NCI-H128 (cell line): ENCODE results near the gene NALCN.

Experiments used
- DNase-seq: peaks from one replicate; lab custom pipeline; 2025; ENCODE audit not compliant: unreplicated experiment; lab: John Stamatoyannopoulos, UW

The NALCN gene

GRCh38 chr13:101140936-101141335, 275.4 kb downstream of the NALCN start:
- DNase-seq = no peak

GRCh38 chr13:101140087-101140770, 276.1 kb downstream of the NALCN start:
- no peak for DNase-seq

- no peak for DNase-seq
Observed at GRCh38 chr13:101139081-101139480, 277.2 kb downstream of the NALCN start.

- DNase-seq = peak; percentile 35
Observed at GRCh38 chr13:101127741-101128353, 288.5 kb downstream of the NALCN start.

- no peak for DNase-seq
Observed at GRCh38 chr13:101123028-101123427, 293.3 kb downstream of the NALCN start.

- DNase-seq = no peak
Observed at GRCh38 chr13:101121608-101122007, 294.7 kb downstream of the NALCN start.

GRCh38 chr13:101120007-101120406, 296.3 kb downstream of the NALCN start:
- DNase-seq = no peak

- no peak for DNase-seq
Observed at GRCh38 chr13:101116826-101117225, 299.5 kb downstream of the NALCN start.

- no peak for DNase-seq
Observed at GRCh38 chr13:101116341-101116740, 300.0 kb downstream of the NALCN start.

- no peak for DNase-seq
Observed at GRCh38 chr13:101115762-101116171, 300.5 kb downstream of the NALCN start.

GRCh38 chr13:101111894-101112293, 304.4 kb downstream of the NALCN start:
- DNase-seq = no peak

- no peak for DNase-seq
Observed at GRCh38 chr13:101109005-101109404, 307.3 kb downstream of the NALCN start.

GRCh38 chr13:101098873-101099272, 317.4 kb downstream of the NALCN start:
- no peak for DNase-seq

- no peak for DNase-seq
Observed at GRCh38 chr13:101092985-101093384, 323.3 kb downstream of the NALCN start.

GRCh38 chr13:101090287-101090686, 326.0 kb downstream of the NALCN start:
- DNase-seq = no peak

GRCh38 chr13:101085551-101085950, 330.8 kb downstream of the NALCN start:
- no peak for DNase-seq

GRCh38 chr13:101082441-101082840, 333.9 kb downstream of the NALCN start:
- no peak for DNase-seq

- no peak for DNase-seq
Observed at GRCh38 chr13:101080616-101081015, 335.7 kb downstream of the NALCN start.

GRCh38 chr13:101065329-101065728, 351.0 kb downstream of the NALCN start:
- no peak for DNase-seq

- DNase-seq = no peak
Observed at GRCh38 chr13:101059793-101060192, 356.5 kb downstream of the NALCN start.

- no peak for DNase-seq
Observed at GRCh38 chr13:101058841-101059240, 357.5 kb downstream of the NALCN start.

- DNase-seq = no peak
Observed at GRCh38 chr13:101053301-101054093, 362.8 kb downstream of the NALCN start.
